ENCODE measurements around the gene PTGER2. TPM values are rescaled to one million over a fixed set of nuclear protein-coding genes. Genes with fewer than 3 reads are reported as not detected.

The PTGER2 gene
- total RNA-seq, 1 donor from 2014 or later = not detected

GRCh38 chr14:52336241-52336640, 22.1 kb downstream of the PTGER2 start:
- DNase-seq (ENCODE audit: low read depth in 2 of 2) = no peak

- DNase-seq (ENCODE audit: low read depth in 2 of 2) = peak; percentile 23 to 94
These were observed 24.1 kb downstream of the PTGER2 start for GRCh38 chr14:52338051-52338681.

- DNase-seq (ENCODE audit: low read depth in 2 of 2) = no peak
These were observed 25.1 kb downstream of the PTGER2 start for GRCh38 chr14:52339262-52339661.

DNA sequence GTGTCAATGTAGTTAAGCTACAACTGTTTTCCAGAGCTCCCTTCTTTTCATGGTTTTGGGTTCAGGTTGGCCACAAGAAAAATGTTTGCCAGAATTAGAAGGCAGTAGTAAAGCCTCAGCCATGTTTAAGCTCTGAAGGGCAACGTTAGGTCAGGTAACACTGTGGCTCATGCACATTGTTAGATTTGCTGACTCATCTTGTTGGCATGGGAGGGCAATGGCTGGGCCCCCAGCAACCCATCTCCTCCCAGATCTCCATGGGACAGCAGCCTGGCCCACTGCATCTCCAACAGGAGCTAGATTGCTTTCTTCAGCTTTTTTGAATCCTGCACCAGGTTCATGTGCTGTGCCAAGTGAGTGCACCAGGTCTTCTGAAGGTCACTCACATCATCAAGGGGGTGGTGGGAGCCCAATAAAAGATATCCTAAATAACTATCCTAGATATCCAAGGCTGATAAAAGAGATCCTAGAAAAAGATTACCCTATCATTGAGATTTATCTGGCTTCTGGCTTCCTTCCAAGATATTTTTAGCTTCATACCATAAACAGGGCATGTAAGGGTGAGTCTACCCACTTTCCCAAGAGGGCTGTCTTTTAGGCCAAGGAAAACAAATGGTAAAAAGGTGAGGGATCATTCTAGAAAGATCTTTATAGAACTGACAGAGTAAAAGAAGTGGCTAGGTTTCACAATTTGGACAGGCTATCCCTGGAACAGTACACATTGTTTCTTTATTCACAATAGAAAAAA, 28.9 kb downstream of the PTGER2 start:
- DNase-seq (ENCODE audit: low read depth in 2 of 2) = peak in 1 of 2 donors; percentile 32

DNA sequence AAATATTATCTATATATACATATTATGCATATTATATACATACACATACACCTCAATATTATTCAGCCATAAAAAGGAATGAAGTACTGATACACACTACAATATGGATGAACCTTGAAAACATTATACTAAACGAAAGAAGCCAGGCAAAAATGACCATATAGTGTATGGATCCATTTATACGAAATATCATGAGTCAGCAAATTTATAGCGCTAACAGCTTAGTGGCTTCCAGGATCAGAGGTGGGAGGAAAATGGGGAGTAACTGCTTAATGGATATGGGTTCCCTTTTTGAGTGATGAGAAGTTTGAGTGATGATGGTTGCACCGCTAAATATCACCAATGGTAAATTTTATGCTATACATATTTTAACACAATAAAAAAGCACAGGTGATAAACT, 32.7 kb downstream of the PTGER2 start:
- no peak for DNase-seq (ENCODE audit: low read depth in 2 of 2)

DNA sequence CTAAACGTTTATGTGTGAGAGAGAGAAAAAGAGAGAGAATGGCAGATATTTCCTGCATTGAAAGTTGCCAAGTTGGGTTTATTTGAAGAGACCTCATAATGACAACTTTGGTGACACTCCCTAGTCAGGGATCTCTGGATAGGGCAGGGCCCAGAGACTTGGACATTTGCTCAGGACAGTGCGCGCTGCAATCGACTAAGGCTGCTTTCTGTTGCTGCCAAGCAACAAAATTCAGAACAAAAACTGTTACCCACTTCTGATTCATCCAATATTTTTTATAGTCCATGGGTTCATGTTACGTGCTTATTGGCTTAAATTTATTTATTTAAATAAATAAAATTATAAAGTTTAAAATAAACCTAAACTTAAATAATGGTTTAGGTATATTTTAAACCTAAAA, 34.2 kb downstream of the PTGER2 start:
- DNase-seq (ENCODE audit: low read depth in 2 of 2) = peak in 1 of 2 donors; percentile 12

DNA sequence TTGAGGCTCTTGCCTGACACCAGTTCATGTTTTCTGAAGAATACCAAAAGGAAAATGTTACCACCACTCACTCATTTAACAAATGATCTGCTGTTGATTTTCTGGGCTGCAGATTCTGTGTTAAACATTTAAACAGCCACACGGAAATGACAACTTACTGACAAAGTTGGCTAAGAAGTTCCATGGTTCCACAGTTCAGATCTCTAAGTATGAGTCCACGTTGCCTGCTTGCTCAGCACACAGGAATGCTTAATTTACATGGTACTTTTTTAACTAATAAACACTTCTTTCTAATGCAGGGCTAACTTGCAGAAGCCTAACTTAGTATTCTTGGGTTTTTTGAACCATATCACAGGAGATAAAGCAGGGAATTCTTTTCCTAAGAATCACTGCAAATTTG, 34.7 kb downstream of the PTGER2 start:
- peak in 1 of 2 donors; percentile 75 for DNase-seq (ENCODE audit: low read depth in 2 of 2)

GRCh38 chr14:52349731-52350130, 35.6 kb downstream of the PTGER2 start:
- no peak for DNase-seq (ENCODE audit: low read depth in 2 of 2)

DNA sequence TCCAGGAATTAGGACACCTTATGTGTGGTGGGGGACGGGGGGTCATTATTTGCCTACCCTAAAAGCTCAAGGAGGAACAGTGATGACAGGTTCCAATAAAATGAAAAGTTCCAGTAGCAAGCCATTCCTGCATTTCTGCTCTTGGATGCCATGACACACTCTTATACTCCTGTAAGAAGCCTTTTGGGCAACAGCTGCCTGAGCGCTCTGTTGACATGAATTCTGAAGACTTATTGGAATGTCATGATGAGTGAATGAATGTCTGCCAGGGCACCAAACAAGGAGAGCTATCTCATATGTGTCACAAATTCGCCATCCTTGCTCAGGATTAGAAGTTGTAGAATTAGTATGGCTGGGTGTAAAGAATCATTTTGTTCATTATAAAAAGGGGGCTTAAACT, 36.3 kb downstream of the PTGER2 start:
- DNase-seq (ENCODE audit: low read depth in 2 of 2) = no peak

DNA sequence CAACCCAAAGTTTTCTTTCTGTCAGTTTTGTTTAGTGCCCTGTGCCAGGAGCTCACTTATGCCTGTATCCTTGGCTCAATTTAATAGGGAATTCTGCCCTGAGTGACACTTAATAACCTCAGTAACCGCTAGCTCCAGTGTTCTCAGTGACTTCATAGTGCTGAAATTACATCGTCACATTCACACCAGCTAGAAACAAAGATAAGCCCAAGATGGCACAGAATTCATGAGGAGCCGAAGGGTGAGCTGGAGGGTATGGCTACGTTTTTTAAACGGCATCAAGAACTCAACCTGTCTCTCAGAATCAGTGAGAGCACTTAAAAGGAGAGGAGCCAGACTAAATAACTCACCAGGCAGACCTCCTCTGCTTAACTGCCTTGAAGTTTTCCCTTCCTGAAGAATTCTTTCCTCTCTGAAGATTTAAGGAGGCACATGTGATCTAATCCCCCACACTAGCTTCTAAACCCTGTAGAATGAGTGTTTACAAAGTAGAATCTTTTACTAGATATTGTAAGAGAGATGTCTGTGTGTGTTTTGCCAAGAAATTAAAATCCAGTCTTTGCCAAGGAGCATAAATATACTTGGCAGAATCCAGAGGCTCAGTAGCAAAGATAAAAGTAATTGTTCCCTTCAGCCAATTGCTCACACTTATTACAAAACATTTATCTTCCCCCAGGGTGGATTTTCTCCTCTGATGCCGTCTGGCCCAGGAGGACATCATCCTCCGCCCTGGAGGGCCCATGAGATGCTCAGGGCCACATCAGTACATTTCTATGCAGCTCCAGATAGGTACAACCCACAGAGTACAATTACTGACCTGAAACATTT, 37.3 kb downstream of the PTGER2 start:
- DNase-seq (ENCODE audit: low read depth in 2 of 2) = no peak

DNA sequence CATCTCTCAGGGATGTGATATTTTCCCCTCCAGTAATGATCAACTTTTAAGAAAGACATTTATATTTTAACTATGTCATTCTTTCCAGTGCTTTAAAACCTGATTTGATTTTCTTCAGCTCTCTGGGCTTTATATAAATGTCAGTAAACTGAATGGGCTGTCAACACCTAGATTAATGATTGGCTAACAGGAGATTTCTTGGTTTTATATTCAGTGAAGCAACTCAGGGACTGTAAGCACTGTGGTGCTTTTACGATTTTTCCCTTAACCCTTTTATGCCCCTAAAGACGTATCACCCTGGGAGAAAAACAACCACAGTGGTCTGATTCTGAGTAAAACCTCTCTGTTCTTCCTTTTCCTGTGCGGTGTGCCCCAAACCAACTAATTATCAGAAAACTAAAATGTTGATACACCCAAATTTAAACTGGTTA, 38.0 kb downstream of the PTGER2 start:
- DNase-seq (ENCODE audit: low read depth in 2 of 2) = no peak

GRCh38 chr14:52352569-52352968, 38.5 kb downstream of the PTGER2 start:
- no peak for DNase-seq (ENCODE audit: low read depth in 2 of 2)

DNA sequence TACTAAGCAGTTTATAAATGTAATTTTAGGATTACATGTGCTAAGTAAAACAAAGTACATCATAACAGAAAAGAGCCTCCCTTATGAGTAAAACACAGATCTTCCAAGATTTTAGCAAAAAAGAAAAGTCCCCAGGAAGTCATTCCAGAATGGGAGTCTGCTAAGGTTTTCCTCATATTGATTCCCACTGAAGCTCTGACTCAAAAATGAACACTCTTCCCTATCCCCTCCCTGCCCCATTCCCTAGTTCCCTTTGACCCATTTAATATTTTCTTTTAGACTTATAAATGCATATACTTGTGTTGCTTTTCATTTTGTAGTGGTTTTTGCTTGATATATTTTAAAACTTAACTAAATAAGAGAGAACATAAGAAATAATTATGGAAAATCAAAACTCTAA, 40.1 kb downstream of the PTGER2 start:
- DNase-seq (ENCODE audit: low read depth in 2 of 2) = no peak

DNA sequence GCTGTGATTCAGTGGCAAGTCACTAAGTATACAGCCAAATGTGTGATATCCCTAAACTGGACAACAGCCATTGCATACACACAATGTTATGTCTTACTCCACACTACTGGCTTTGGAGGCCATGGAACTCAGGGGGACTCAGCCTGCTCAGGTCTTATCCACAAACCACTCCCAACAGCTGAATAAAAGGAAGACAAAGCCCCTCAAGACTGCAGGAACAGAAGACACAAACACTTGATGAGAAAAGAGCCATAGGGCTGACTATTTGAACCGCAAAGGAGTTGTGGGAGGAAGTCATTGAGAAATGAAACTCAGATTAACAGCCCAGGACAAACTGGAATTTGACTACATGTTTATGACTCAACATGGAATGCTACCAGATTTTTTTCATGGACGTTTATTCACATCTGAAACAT, 40.9 kb downstream of the PTGER2 start:
- DNase-seq (ENCODE audit: low read depth in 2 of 2) = peak in 1 of 2 donors; percentile 85

DNA sequence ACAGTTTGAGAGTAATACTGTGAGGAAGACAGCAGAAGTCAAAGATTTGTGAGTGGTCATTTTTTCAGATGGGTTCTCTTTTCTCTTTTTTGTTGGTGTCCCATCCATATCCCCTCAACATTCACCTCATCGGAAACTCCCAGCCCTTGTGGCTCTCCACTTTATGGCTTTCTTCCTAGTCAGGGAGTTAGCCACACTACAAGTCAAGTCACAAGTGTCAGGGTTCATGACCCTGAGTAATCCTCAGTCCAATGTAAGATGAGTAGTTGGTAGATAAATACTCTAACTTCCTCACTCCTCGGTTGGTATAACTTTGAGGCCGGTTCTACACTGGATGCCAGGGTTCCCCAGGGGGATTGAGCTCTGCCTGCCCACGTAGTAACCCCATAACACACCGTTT, 41.4 kb downstream of the PTGER2 start:
- no peak for DNase-seq (ENCODE audit: low read depth in 2 of 2)

DNA sequence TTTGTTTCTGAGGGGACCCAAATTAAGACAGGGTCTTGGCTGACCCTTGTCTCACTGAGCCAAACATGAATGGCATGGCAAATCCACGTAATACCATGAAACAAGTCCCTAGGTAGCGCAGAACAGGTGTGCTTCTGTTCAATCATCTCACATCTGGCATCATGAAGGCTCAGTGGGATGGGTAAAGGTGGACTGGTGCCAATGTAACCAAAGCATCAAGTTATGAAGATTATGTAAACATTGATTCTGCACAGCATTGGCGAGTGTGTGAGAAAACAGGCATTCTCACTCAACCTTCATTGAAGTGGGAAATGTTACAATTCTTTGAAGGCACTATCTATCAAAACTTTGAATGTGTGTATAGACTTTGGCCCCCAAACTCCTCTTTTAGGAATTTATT, 41.9 kb downstream of the PTGER2 start:
- DNase-seq (ENCODE audit: low read depth in 2 of 2) = no peak

DNA sequence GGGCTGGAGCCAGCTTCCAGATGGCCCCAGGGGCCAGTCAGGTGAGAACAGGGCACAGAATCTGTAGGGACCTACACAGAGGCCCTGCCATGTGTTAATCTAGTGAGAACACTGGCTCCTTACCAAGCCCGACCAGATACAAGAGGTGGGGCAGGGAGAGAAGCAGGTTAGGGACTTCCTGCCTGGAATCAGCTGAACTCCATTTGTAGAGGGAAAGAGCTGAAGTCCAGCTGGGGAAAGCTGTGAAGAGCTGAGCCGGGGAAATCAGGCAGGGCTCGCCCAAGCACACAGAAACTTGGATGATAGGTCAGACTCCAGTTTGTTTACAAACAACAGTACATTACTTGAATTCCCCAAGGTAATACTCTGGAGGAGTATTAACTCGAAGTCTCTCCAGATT, 46.7 kb downstream of the PTGER2 start:
- no peak for DNase-seq (ENCODE audit: low read depth in 2 of 2)

GRCh38 chr14:52363041-52363704, 49.1 kb downstream of the PTGER2 start:
- DNase-seq (ENCODE audit: low read depth in 2 of 2) = no peak

DNA sequence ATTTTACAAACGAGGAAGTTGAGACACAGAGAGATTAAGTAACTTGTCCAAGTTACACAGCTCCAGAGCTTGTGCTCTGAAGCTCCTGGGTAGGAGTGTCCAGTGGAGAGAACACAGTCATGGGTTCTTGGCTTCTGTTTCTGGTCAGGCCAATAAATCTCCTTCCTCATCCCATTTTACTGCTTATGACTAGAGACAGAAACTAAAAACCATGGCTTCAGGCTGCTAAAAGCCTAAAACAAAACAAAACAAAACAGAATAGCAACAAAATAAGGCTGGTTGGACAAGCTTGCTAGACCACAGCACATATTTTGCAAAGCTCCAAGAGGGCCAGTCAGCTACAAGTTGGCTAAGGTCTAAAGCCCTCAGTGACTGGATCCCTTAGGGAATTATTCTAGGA, 49.8 kb downstream of the PTGER2 start:
- DNase-seq (ENCODE audit: low read depth in 2 of 2) = no peak

DNA sequence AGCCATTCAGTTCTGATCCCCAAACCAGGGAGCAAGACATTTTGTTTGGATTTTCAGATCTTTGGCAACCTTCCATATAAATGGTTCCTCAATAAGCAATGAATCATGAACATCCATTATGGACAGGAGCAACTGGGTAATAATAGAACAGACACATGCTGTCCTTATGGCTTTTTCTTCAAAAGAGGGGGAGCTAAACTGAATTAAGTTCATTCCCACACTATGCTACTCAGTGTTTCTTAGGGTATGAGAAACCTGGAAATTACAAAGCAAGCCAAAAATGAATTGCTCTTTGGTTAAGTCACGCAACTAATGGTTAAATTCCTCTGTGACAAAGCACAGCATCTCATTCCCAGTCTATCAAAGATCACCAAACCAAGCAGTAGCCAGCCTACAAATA, 51.0 kb downstream of the PTGER2 start:
- DNase-seq (ENCODE audit: low read depth in 2 of 2) = no peak

DNA sequence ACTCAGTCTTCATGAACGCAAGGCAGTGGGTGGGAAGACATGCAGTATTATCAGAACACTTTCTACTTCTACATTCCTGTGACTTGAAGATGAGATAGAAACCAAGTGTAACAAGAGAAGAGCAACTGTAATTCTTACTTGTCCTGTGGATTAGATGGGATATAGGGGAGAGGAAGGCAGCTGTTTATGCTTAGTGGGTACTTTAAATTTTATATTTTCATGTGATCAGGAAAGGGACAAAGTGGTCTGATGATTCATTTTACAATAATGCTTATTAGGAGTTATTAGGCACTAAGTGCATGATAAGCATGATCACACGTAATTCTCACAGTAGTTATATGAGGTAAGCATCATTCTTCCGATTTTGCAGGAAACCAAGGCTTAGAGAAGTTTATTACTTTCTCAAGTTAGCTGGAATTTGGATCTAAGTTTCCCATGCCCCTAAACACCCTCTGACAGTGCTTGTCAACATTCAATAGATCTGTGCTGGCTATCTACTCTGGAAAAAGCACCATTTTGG, 52.7 kb downstream of the PTGER2 start:
- DNase-seq (ENCODE audit: low read depth in 2 of 2) = no peak
